ENCODE measurements around the gene DBR1. TPM values are rescaled to one million over a fixed set of nuclear protein-coding genes. Genes with fewer than 3 reads are reported as not detected.

The DBR1 gene
- total and polyA plus RNA-seq, 9 of the 15 experiments (the other 6 are each of a cell fraction or from before 2014, with no cell fraction given), result 2.7 to 14.1 (median 10.9) TPM

DNA sequence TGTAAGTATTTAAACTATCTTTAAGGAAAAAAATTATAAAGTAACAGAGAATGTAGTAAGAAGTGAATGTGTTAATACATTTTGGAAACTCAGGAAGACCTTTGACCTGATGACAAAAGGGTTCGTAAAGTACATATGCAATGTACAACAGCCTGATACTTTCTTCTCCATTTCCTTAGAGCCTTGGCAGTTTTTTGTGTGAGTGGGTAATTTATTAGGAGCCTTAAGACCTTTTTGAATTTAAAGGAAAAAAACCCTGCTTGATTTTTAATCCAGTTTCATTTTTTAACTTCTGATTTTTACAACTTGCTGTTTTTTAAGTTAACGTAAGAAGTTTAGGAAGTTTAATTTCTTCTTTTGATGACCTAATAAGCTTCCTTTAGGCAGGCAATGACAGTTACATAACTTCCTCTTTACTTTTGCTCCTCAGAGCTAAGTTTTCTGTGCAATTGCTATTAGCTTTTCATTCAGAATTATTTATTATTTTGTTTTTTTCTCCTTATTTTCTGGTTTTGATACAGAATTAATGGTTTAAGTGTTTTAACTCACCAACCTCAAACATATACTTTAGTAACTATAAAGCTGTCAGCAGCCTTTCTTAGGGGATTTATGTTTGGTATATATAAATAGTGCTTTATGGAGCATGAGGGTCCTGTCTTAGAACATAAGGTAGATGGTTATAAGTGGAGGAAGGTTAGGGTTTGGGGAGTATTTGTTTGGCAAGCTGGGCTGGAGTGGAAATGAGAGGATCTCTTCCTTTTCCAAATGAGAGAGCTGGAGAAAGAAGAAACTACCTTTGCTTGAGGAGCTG, 47.6 kb upstream of the DBR1 start (continued):
- TF ChIP-seq DIDO1 (tag; IDR thresholded peaks at IDR 0.05; ENCODE audit: low read depth) (no peak), NR1H2 (CRISPR knock-in tag; IDR thresholded peaks at IDR 0.05) (no peak)
- TF ChIP-seq, protein P1, sequence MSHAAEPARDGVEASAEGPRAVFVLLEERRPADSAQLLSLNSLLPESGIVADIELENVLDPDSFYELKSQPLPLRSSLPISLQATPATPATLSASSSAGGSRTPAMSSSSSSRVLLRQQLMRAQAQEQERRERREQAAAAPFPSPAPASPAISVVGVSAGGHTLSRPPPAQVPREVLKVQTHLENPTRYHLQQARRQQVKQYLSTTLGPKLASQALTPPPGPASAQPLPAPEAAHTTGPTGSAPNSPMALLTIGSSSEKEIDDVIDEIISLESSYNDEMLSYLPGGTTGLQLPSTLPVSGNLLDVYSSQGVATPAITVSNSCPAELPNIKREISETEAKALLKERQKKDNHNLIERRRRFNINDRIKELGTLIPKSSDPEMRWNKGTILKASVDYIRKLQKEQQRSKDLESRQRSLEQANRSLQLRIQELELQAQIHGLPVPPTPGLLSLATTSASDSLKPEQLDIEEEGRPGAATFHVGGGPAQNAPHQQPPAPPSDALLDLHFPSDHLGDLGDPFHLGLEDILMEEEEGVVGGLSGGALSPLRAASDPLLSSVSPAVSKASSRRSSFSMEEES (CRISPR knock-in tag; IDR thresholded peaks at IDR 0.05), result no peak

- no peak for ATAC-seq
- Histone ChIP-seq H3K9me3 (replicated peaks; ENCODE audit: control insufficient read depth, insufficient read depth, low read depth, low read length) (no peaks in the 10 kb centered on the region), H3K4me3 (no peak overlapping the region), H3K79me2 (ENCODE audit: control insufficient read depth, insufficient read depth, low read length) (peaks cover 58% of the 10 kb centered on the region), H3K27ac (ENCODE audit: extremely low read depth, low read depth, low read length) (no peak overlapping the region), H3K9ac (ENCODE audit: insufficient read depth in 1 of 2, low read depth in 2 of 2, low read length in 2 of 2) (no peak overlapping the region), H3K9me1 (ENCODE audit: control insufficient read depth, insufficient read depth, low read length) (no peaks in the 10 kb centered on the region), H4K20me1 (replicated peaks; ENCODE audit: control insufficient read depth, insufficient read depth, low read length) (no peaks in the 10 kb centered on the region), H3K27me3 (ENCODE audit: control insufficient read depth in 2 of 2, insufficient read depth in 2 of 2, low read length in 2 of 2) (no peaks in the 10 kb centered on the region), H3K36me3 (ENCODE audit: control insufficient read depth, insufficient read depth, low read length) (peaks cover 55% of the 10 kb centered on the region), H3K4me2 (ENCODE audit: insufficient read depth, low read length) (no peak overlapping the region), H2AFZ (ENCODE audit: low read depth, low read length) (no peak overlapping the region), H3K4me1 (replicated peaks in 1 of 2; ENCODE audit: control insufficient read depth in 2 of 2, insufficient read depth in 2 of 2, low read length in 2 of 2) (no peaks in the 10 kb centered on the region; a peak in 1 of 5 replicates)
- no peak for DNase-seq (ENCODE audit: extremely low read depth in 1 of 4, low spot score in 3 of 4)
- intact Hi-C loops (cut with micrococcal nuclease), result no loop called here
- ChIA-PET POLR2A (no interaction called here), CTCF (ENCODE audit: low intra/inter-chr PET ratio) (no interaction called here)
- 95% methylated on average over 4 of the region's 4 CpGs for WGBS (ENCODE audit: insufficient coverage, low coverage, missing lambda C conversion rate)
- FAIRE-seq, result no peak
- in situ Hi-C loops (cut with MboI), result no loop called here
- no TSS peak for BruUV-seq (replicated peaks)
- TF ChIP-seq, protein P2, sequence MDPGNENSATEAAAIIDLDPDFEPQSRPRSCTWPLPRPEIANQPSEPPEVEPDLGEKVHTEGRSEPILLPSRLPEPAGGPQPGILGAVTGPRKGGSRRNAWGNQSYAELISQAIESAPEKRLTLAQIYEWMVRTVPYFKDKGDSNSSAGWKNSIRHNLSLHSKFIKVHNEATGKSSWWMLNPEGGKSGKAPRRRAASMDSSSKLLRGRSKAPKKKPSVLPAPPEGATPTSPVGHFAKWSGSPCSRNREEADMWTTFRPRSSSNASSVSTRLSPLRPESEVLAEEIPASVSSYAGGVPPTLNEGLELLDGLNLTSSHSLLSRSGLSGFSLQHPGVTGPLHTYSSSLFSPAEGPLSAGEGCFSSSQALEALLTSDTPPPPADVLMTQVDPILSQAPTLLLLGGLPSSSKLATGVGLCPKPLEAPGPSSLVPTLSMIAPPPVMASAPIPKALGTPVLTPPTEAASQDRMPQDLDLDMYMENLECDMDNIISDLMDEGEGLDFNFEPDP (CRISPR knock-in tag; IDR thresholded peaks at IDR 0.05), result no peak
- TF ChIP-seq, protein P3, sequence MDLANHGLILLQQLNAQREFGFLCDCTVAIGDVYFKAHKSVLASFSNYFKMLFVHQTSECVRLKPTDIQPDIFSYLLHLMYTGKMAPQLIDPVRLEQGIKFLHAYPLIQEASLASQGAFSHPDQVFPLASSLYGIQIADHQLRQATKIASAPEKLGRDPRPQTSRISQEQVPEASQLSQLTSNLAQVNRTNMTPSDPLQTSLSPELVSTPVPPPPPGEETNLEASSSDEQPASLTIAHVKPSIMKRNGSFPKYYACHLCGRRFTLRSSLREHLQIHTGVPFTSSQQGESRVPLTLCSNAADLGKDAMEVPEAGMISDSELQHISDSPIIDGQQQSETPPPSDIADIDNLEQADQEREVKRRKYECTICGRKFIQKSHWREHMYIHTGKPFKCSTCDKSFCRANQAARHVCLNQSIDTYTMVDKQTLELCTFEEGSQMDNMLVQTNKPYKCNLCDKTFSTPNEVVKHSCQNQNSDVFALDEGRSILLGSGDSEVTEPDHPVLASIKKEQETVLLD (IDR thresholded peaks at IDR 0.05), result no peak
- TF ChIP-seq FIP1L1 (IDR thresholded peaks at IDR 0.05; ENCODE audit: low read depth, low read length, poor library complexity, severe bottlenecking) (no peak), RHOXF2B (CRISPR knock-in tag; conservative IDR thresholded peaks at IDR 0.05) (no peak), STAT6 (CRISPR knock-in tag; IDR thresholded peaks at IDR 0.05) (no peak), PHB (CRISPR knock-in tag; IDR thresholded peaks at IDR 0.05) (no peak)
- TF ChIP-seq, protein P4, sequence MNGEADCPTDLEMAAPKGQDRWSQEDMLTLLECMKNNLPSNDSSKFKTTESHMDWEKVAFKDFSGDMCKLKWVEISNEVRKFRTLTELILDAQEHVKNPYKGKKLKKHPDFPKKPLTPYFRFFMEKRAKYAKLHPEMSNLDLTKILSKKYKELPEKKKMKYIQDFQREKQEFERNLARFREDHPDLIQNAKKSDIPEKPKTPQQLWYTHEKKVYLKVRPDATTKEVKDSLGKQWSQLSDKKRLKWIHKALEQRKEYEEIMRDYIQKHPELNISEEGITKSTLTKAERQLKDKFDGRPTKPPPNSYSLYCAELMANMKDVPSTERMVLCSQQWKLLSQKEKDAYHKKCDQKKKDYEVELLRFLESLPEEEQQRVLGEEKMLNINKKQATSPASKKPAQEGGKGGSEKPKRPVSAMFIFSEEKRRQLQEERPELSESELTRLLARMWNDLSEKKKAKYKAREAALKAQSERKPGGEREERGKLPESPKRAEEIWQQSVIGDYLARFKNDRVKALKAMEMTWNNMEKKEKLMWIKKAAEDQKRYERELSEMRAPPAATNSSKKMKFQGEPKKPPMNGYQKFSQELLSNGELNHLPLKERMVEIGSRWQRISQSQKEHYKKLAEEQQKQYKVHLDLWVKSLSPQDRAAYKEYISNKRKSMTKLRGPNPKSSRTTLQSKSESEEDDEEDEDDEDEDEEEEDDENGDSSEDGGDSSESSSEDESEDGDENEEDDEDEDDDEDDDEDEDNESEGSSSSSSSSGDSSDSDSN (IDR thresholded peaks at IDR 0.05; ENCODE audit: borderline replicate concordance in 1 of 2, low read depth in 2 of 2, low read length in 2 of 2), result no peak
Observed at GRCh38 chr3:138220788-138221187, 46.1 kb upstream of the DBR1 start.

Data from K562 (cell line).